Measurements from ENCODE around the gene AFDN.

Gene AFDN

GRCh38 chr6:167888098-167888497 is 61.4 kb downstream of the AFDN start:
- no peaks in the 10 kb centered on the region for H3K27me3 ChIP-seq (ENCODE audit: low read length)
- no peak overlapping the region for H2AFZ ChIP-seq (ENCODE audit: low read depth, low read length, severe bottlenecking)
- no peaks in the 10 kb centered on the region for H4K20me1 ChIP-seq (ENCODE audit: low read depth, low read length)
- 0 out of 2 replicates have a peak, but pooled peaks cover 2% of the 10 kb centered on the region for H3K36me3 ChIP-seq (ENCODE audit: low read length)
- no peak overlapping the region for H3K9ac ChIP-seq (ENCODE audit: low read length)
- H3K27ac ChIP-seq (ENCODE audit: low read depth, low read length), result no peak overlapping the region
- TF ChIP-seq EZH2phosphoT487 (conservative IDR thresholded peaks at IDR 0.05; ENCODE audit: low read length) (no peak), CTCF (IDR thresholded peaks at IDR 0.05; ENCODE audit: insufficient read depth, low read length, poor library complexity, severe bottlenecking) (no peak)
- no peaks in the 10 kb centered on the region for H3F3A ChIP-seq (ENCODE audit: insufficient read depth)
- no peak overlapping the region for H3K4me2 ChIP-seq (ENCODE audit: low read depth, low read length, poor library complexity, severe bottlenecking)
- no peaks in the 10 kb centered on the region for H3K79me2 ChIP-seq (ENCODE audit: insufficient read depth, low read length)
- H3K9me3 ChIP-seq (ENCODE audit: insufficient read depth, low read length), result no peaks in the 10 kb centered on the region
- no peak overlapping the region for H3K4me3 ChIP-seq (ENCODE audit: insufficient read depth, low read length, poor library complexity, severe bottlenecking)
- H3K9me2 ChIP-seq (replicated peaks; ENCODE audit: insufficient read depth, low read length), result no peaks in the 10 kb centered on the region

- Histone ChIP-seq H3K4me2 (ENCODE audit: low read depth, low read length, poor library complexity, severe bottlenecking) (no peak overlapping the region), H4K20me1 (ENCODE audit: low read depth, low read length) (no peaks in the 10 kb centered on the region), H2AFZ (ENCODE audit: low read depth, low read length, severe bottlenecking) (no peak overlapping the region), H3K27ac (ENCODE audit: low read depth, low read length) (no peak overlapping the region), H3K4me3 (ENCODE audit: insufficient read depth, low read length, poor library complexity, severe bottlenecking) (no peak overlapping the region), H3K9me2 (replicated peaks; ENCODE audit: insufficient read depth, low read length) (no peaks in the 10 kb centered on the region), H3K9me3 (ENCODE audit: insufficient read depth, low read length) (no peaks in the 10 kb centered on the region), H3F3A (ENCODE audit: insufficient read depth) (no peaks in the 10 kb centered on the region), H3K27me3 (ENCODE audit: low read length) (no peaks in the 10 kb centered on the region), H3K79me2 (ENCODE audit: insufficient read depth, low read length) (no peaks in the 10 kb centered on the region), H3K36me3 (ENCODE audit: low read length) (0 out of 2 replicates have a peak, but pooled peaks cover 2% of the 10 kb centered on the region), H3K9ac (ENCODE audit: low read length) (no peak overlapping the region)
- TF ChIP-seq CTCF (IDR thresholded peaks at IDR 0.05; ENCODE audit: insufficient read depth, low read length, poor library complexity, severe bottlenecking) (no peak), EZH2phosphoT487 (conservative IDR thresholded peaks at IDR 0.05; ENCODE audit: low read length) (no peak)
Observed at GRCh38 chr6:167892835-167893815, 66.4 kb downstream of the AFDN start.

DNA sequence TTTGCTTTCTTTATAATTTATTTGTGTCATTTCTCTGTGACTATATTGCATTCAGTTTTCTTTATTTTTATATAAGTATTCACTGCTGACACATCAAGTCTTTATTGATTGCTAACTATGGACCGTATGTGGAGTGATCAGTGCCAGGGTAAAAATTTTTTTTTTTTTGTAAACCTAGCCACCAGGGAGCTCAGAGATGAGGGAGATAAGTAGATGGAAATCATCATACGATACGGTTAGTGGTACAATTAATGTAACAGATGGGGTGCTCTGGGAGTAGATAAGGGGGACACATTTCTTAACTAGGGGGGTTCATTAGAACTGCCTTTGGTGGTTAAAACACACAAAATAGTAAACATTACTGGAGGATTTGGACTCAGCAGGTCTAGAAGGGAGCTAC is 68.3 kb downstream of the AFDN start:
- no peak for TF ChIP-seq CTCF (IDR thresholded peaks at IDR 0.05; ENCODE audit: insufficient read depth, low read length, poor library complexity, severe bottlenecking)
- no peak for TF ChIP-seq EZH2phosphoT487 (conservative IDR thresholded peaks at IDR 0.05; ENCODE audit: low read length)
- no peak overlapping the region for H3K9ac ChIP-seq (ENCODE audit: low read length)
- H3K27me3 ChIP-seq (ENCODE audit: low read length), result no peaks in the 10 kb centered on the region
- H3K4me2 ChIP-seq (ENCODE audit: low read depth, low read length, poor library complexity, severe bottlenecking), result no peak overlapping the region
- no peak overlapping the region for H2AFZ ChIP-seq (ENCODE audit: low read depth, low read length, severe bottlenecking)
- no peaks in the 10 kb centered on the region for H3K79me2 ChIP-seq (ENCODE audit: insufficient read depth, low read length)
- no peak overlapping the region for H3K4me3 ChIP-seq (ENCODE audit: insufficient read depth, low read length, poor library complexity, severe bottlenecking)
- no peaks in the 10 kb centered on the region for H3K9me3 ChIP-seq (ENCODE audit: insufficient read depth, low read length)
- no peak overlapping the region for H3K27ac ChIP-seq (ENCODE audit: low read depth, low read length)
- no peaks in the 10 kb centered on the region for H3F3A ChIP-seq (ENCODE audit: insufficient read depth)
- H3K36me3 ChIP-seq (ENCODE audit: low read length), result 0 out of 2 replicates have a peak, but pooled peaks cover 1% of the 10 kb centered on the region
- no peaks in the 10 kb centered on the region for H4K20me1 ChIP-seq (ENCODE audit: low read depth, low read length)
- no peaks in the 10 kb centered on the region for H3K9me2 ChIP-seq (replicated peaks; ENCODE audit: insufficient read depth, low read length)

All from SU-DHL-6 (cell line).